Measurements from ENCODE around the gene UNCX.
"Not testable (repeated sequence)": the region's sequence is repeated elsewhere in the genome, so short reads cannot be mapped to it uniquely, and the experiment has no call there.

UNCX gene

GRCh38 chr7:1232623-1233332, at the start of gene UNCX:
Gene UNCX, plus strand, starts transcription at chr7:1232872. Its CDS starts 146 bp downstream, at chr7:1233018.
- DNase-seq (ENCODE audit: low spot score) = no peak

- no peak for DNase-seq (ENCODE audit: low spot score)
Measured at GRCh38 chr7:1187127-1187526, 45.5 kb upstream of the UNCX start.

- DNase-seq (ENCODE audit: low spot score) = no peak
Measured at GRCh38 chr7:1188720-1189294, 43.9 kb upstream of the UNCX start.

- no peak for DNase-seq (ENCODE audit: low spot score)
Measured at GRCh38 chr7:1189986-1190772, 42.5 kb upstream of the UNCX start.

- no peak for DNase-seq (ENCODE audit: low spot score)
Measured at GRCh38 chr7:1192171-1192676, 40.4 kb upstream of the UNCX start.

GRCh38 chr7:1193593-1194424, 38.9 kb upstream of the UNCX start:
- DNase-seq (ENCODE audit: low spot score) = peak; percentile 40

GRCh38 chr7:1196441-1196840, 36.2 kb upstream of the UNCX start:
- not testable (repeated sequence) for DNase-seq (ENCODE audit: low spot score)

- DNase-seq (ENCODE audit: low spot score) = no peak
Measured at GRCh38 chr7:1196950-1197349, 35.7 kb upstream of the UNCX start.

GRCh38 chr7:1197997-1198625, 34.6 kb upstream of the UNCX start:
- no peak for DNase-seq (ENCODE audit: low spot score)

GRCh38 chr7:1200045-1200444, 32.6 kb upstream of the UNCX start:
- DNase-seq (ENCODE audit: low spot score) = no peak

GRCh38 chr7:1201916-1202315, 30.8 kb upstream of the UNCX start:
- no peak for DNase-seq (ENCODE audit: low spot score)

GRCh38 chr7:1202914-1203313, 29.8 kb upstream of the UNCX start:
- not testable (repeated sequence) for DNase-seq (ENCODE audit: low spot score)

GRCh38 chr7:1204460-1205140, 28.1 kb upstream of the UNCX start:
- no peak for DNase-seq (ENCODE audit: low spot score)

- not testable (repeated sequence) for DNase-seq (ENCODE audit: low spot score)
Measured at GRCh38 chr7:1205742-1206141, 26.9 kb upstream of the UNCX start.

- DNase-seq (ENCODE audit: low spot score) = no peak
Measured at GRCh38 chr7:1209097-1209496, 23.6 kb upstream of the UNCX start.

GRCh38 chr7:1210321-1210978, 22.2 kb upstream of the UNCX start:
- no peak for DNase-seq (ENCODE audit: low spot score)

GRCh38 chr7:1210979-1211608, 21.6 kb upstream of the UNCX start:
- no peak for DNase-seq (ENCODE audit: low spot score)

- DNase-seq (ENCODE audit: low spot score) = no peak
Measured at GRCh38 chr7:1211611-1212010, 21.1 kb upstream of the UNCX start.

- not testable (repeated sequence) for DNase-seq (ENCODE audit: low spot score)
Measured at GRCh38 chr7:1212025-1212424, 20.6 kb upstream of the UNCX start.

GRCh38 chr7:1214516-1214915, 18.2 kb upstream of the UNCX start:
- no peak for DNase-seq (ENCODE audit: low spot score)
